ENCODE measurements around the gene INPP5B. TPM values are rescaled to one million over a fixed set of nuclear protein-coding genes. Genes with fewer than 3 reads are reported as not detected.
"Not testable (repeated sequence)": the region's sequence is repeated elsewhere in the genome, so short reads cannot be mapped to it uniquely, and the experiment has no call there.

INPP5B gene
- total RNA-seq, 3 donors from 2014 or later = 21.5 to 37.9 (median 28.1) TPM

DNA sequence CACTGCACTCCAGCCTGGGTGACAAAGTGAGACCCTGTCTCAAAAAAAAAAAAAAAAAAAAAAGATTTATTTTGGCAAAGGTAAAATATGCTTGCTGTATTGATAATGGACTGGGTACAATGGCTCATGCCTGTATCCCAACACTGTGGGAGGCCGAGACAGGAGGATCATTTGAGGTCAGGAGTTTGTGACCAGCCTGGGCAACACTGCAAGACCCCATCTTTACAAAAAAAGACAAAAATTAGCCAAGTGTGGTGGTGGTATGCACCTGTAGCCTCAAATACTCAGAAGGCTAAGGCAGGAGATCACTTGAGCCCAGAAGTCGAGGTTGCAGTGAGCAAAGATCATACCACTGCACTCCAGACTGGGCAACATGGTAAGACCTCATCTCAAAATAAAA lies 36.7 kb upstream of the INPP5B start:
- Histone ChIP-seq H3K36me3 (ENCODE audit: low read depth) (peaks cover 12% of the 10 kb centered on the region), H3K9me3 (no peaks in the 10 kb centered on the region), H3K4me3 (no peak overlapping the region), H3K4me1 (ENCODE audit: low read depth) (peaks cover 6% of the 10 kb centered on the region)
- TF ChIP-seq, protein P1, sequence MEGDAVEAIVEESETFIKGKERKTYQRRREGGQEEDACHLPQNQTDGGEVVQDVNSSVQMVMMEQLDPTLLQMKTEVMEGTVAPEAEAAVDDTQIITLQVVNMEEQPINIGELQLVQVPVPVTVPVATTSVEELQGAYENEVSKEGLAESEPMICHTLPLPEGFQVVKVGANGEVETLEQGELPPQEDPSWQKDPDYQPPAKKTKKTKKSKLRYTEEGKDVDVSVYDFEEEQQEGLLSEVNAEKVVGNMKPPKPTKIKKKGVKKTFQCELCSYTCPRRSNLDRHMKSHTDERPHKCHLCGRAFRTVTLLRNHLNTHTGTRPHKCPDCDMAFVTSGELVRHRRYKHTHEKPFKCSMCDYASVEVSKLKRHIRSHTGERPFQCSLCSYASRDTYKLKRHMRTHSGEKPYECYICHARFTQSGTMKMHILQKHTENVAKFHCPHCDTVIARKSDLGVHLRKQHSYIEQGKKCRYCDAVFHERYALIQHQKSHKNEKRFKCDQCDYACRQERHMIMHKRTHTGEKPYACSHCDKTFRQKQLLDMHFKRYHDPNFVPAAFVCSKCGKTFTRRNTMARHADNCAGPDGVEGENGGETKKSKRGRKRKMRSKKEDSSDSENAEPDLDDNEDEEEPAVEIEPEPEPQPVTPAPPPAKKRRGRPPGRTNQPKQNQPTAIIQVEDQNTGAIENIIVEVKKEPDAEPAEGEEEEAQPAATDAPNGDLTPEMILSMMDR (IDR thresholded peaks at IDR 0.05) = no peak
- DNase-seq (no peak), ATAC-seq (no peak)
- intact Hi-C loops (cut with DNase I, micrococcal nuclease) = no loop called here

DNA sequence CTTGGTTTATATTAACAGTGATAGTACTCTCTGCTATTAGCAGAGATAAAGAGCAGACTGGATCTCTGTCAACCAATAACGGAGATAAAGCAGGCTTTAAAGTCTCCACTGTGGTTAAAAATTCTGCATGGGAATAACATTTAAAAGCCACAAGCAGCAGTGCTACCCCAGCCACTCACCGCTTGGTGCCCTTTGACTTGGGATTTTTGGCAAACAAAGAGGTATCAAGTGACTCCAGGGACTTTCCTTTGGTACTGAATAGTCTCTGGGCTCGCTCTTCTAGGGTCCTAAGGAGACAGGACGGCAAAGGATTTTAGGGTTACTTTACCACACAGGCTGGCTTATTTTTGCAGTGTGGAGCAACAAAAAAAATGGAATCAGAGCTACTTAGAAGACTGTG lies 31.7 kb upstream of the INPP5B start:
- intact Hi-C loops (cut with DNase I, micrococcal nuclease) = no loop called here
- Histone ChIP-seq H3K4me3 (no peak overlapping the region), H3K9me3 (no peaks in the 10 kb centered on the region), H3K4me1 (ENCODE audit: low read depth) (no peaks in the 10 kb centered on the region), H3K36me3 (ENCODE audit: low read depth) (peaks cover 17% of the 10 kb centered on the region)
- ATAC-seq (no peak), DNase-seq (no peak)
- TF ChIP-seq, protein P1 (IDR thresholded peaks at IDR 0.05) = no peak

DNA sequence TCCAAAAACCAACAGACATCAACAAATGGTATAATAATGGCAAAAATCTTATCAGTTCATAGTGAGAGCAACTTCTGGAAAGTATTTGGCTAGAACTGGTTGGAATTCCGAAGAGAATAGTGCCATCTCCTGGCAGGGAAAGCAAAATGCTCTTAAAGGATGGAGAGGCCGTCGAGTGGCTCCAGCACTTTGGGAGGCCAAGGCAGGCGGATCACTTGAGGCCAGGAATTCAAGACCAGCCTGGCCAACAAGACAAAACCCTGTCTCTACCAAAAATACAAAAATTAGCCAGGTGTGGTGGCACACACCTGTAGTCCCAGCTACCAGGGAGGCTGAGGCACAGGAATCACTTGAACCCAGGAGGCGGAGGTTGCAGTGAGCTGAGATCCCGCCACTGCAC lies 28.2 kb upstream of the INPP5B start:
- H3K4me1 ChIP-seq (ENCODE audit: low read depth); H3K9me3 ChIP-seq; intact Hi-C loops (cut with DNase I, micrococcal nuclease); H3K4me3 ChIP-seq: not testable (repeated sequence)
- ATAC-seq = peak; percentile 74
- H3K36me3 ChIP-seq (ENCODE audit: low read depth) = peaks cover 14% of the 10 kb centered on the region
- peak in 1 of 3 donors; percentile 41 for DNase-seq

DNA sequence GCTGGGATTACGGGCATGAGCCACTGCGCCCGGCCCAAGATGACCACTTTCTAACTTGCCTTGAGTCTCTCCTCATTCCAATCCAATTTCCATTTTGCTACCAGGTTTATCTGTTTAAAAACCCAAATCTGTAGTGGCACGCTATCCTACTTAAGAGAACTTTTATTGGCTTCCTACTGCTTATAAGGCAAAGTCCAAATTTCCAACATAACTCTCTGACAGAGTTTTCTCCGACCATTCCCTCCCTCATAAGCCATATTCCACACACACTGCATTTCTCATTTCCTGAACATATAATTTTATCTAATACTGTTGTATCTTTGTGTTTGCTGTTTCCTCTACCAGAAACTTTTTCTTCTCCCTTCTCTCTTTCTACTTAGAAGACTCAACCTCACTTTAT lies 27.7 kb upstream of the INPP5B start:
- intact Hi-C loops (cut with DNase I, micrococcal nuclease) = no loop called here
- ATAC-seq (no peak), DNase-seq (no peak)
- TF ChIP-seq, protein P1 (IDR thresholded peaks at IDR 0.05) = no peak
- H3K4me3 ChIP-seq = no peak overlapping the region
- H3K36me3 ChIP-seq (ENCODE audit: low read depth) = peaks cover 14% of the 10 kb centered on the region
- no peaks in the 10 kb centered on the region for H3K9me3 ChIP-seq
- H3K4me1 ChIP-seq (ENCODE audit: low read depth) = no peaks in the 10 kb centered on the region

DNA sequence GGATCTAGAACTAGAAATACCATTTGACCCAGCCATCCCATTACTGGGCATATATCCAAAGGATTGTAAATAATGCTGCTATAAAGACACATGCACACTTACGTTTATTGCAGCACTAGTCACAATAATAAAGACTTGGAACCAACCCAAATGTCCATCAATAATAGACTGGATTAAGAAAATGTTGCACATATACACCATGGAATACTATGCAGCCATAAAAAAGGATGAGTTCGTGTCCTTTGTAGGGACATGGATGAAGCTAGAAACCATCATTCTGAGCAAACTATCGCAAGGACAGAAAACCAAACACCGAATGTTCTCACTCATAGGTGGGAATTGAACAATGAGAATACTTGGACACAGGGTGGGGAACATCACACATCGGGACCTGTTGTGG lies 26.8 kb upstream of the INPP5B start:
- intact Hi-C loops (cut with DNase I, micrococcal nuclease); H3K4me1 ChIP-seq (ENCODE audit: low read depth); ATAC-seq; H3K4me3 ChIP-seq; DNase-seq; H3K9me3 ChIP-seq: not testable (repeated sequence)
- H3K36me3 ChIP-seq (ENCODE audit: low read depth) = peaks cover 11% of the 10 kb centered on the region

DNA sequence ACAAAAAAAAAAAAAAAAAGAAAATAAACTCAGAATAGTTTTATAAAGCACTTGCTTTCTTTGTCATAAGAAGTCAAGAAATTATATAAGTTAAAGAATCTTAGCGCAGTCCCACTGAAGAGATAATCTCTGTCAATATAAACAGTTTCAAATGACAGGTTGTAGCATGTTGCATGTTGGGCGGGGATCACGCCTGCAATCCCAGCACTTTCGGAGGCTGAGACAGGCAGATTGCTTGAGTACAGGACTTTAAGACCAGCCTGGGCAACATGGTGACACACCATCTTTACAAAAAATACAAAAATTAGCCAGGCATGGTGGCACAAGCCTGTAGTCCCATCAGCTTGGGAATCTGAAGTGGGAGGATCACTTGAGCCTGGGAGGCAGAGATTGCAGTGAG lies 18.4 kb upstream of the INPP5B start:
- ATAC-seq = no peak
- no peak overlapping the region for H3K4me3 ChIP-seq
- no peaks in the 10 kb centered on the region for H3K9me3 ChIP-seq
- TF ChIP-seq, protein P1 (IDR thresholded peaks at IDR 0.05) = no peak
- no peaks in the 10 kb centered on the region for H3K4me1 ChIP-seq (ENCODE audit: low read depth)
- intact Hi-C loops (cut with DNase I, micrococcal nuclease) = no loop called here
- DNase-seq = no peak
- no peaks in the 10 kb centered on the region for H3K36me3 ChIP-seq (ENCODE audit: low read depth)

DNA sequence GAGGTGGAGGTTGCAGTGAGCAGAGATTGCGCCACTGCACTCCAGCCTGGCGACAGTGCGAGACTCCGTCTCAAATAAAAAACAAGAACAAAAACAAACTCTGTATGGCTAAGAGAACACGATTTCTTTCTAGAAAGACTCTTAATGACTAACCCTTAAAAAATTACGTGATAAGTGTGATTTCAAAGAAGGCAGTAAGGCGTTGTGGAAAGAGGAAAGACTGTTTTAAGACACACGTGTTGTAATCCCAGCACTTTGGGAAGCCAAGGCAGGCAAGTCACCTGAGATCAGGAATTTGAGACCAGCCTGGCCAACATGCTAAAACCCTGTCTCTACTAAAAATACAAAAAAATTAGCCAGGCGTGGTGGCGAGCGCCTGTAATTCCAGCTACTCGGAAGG lies 17.3 kb upstream of the INPP5B start:
- intact Hi-C loops (cut with DNase I, micrococcal nuclease); DNase-seq; ATAC-seq; H3K9me3 ChIP-seq; H3K4me1 ChIP-seq (ENCODE audit: low read depth); H3K4me3 ChIP-seq; H3K36me3 ChIP-seq (ENCODE audit: low read depth): not testable (repeated sequence)
